ENCODE measurements around the gene ORC3.
"Not testable (repeated sequence)": the region's sequence is repeated elsewhere in the genome, so short reads cannot be mapped to it uniquely, and the experiment has no call there.

The ORC3 gene

DNA sequence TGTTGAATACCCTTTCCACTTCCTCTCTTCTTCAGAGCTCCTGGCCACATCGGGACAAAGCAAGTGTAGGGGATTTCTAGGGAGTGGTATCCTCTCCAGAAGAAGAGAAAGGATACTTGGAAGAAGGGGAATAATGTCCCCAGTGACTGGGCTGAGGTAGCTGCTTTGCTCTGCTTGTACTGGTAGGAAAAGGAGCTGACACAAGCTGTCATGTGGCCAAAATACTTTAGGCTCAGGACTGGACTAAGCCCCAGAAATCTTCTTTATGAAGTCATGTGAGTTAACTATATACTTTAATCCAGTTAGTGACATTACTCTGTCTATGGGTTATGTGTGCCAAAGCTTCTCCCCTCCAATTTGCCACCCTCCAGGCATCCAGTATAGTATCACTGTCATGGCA is 71.6 kb downstream of the ORC3 start:
- no peak for DNase-seq

DNA sequence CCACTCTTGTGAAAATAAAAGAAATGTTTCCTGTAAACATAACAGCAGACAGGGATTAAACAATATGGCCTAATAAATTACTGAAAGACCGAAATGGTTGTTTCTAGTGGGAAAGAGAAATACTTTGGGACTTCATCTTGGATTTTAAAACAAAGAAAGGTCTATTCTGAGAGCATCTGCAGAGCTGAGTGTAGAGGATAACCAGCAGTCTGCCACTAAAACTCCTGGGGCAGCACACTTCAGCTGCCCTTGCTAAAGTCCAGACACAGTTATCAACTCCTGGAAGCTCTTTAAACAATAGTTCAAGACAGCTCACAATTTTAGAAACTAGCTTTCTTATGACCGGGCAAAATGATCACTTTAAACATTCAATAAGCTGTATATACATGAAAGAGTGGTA is 73.5 kb downstream of the ORC3 start:
- DNase-seq = no peak

DNA sequence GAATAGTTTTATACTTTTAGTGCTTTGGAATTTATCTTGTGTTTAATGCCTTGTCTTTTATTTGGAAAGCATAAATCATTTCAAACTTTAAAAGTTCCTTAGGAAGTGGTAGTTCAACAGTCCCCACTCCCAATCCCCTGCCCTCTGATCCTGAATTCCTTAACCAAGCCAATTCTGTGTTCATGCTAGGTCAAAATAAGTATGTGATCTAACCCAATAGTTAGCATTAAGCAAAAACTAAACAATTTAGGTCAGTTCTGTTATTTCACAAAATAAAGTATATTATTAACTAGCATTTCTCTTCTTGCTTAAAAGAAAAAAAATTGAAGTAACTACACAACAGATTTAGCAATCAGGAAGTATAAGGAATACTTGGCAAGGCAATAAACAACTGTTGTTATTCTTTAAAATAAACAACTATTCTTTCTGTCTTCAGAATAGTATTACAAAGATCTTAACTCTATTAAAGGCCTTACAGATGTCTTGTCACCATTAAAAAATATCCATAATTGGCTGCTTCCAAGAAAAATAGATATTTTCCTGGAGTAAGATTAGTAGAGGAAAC is 75.1 kb downstream of the ORC3 start:
- no peak for DNase-seq

DNA sequence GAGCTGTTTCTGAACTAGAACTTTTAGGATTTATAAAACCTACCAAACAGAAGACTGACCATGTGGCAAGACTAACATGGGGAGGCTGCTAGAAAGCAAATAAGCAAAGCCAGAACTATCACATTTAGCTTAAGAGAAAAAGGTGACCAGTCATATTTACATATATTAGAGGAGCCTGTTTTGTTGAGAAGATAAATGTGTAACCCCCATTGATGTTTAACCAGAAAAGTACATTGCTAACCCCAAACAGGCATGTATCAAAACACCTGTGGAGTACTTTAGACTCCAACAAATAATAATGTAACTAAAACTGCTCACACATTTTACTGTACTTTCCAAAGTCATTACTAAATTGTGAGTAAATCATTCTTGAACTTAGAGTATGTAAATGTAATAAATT is 77.1 kb downstream of the ORC3 start:
- DNase-seq = no peak

DNA sequence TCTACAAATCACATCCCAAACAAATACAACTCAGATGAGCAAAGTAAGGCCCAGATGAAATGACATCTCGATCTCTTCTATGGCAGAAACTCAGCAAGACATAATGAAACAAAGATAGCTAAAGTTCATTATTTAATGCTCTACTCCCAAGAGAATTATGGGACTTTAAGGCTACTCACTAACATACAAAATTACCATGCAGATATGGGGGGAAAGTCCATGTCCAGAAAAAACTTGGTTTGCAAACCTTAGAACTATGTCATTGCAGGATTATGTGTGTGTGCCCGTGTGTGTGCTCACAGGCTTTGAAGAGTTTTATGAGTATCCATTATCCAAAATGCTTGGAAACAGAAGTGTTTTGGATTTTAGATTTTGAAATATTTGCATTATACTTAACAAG is 78.1 kb downstream of the ORC3 start:
- no peak for DNase-seq

DNA sequence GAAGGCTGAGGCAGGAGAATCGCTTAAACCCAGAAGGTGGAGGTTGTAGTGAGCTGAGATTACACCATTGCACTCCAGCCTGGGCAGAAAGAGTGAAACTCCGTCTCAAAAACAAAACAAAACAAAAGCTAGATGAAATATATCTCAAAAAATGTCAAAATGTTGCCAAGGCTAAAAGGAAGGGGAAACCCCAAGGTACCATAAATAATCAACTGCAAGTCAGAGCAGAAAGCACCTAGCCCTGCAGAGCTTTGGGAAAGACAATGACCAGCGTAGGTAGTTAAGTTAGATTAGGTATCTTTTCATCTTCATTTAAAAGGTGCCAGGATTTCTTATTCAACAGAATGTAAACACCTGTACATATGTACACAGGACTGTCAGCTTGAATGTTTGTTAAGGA is 79.1 kb downstream of the ORC3 start:
- no peak for DNase-seq

DNA sequence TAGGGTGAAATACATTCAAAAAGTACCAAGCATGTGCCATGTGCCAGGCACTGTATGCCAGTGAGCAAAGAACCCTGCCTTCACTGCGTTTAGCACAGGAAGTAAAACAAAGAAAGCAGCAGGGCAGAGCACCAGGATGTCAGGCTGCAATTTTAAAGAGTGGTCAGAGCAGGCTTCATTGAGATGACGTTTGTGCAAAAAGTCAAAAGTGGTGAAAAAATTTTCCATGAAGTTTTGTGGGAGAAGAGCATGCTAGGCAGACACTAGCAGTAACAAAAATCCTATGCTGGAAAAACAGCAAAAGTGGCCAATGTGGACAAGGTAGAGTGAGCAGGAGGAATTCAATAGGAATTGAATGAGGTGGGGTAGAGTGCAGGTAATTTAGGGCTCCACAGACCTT is 80.8 kb downstream of the ORC3 start:
- DNase-seq = no peak

DNA sequence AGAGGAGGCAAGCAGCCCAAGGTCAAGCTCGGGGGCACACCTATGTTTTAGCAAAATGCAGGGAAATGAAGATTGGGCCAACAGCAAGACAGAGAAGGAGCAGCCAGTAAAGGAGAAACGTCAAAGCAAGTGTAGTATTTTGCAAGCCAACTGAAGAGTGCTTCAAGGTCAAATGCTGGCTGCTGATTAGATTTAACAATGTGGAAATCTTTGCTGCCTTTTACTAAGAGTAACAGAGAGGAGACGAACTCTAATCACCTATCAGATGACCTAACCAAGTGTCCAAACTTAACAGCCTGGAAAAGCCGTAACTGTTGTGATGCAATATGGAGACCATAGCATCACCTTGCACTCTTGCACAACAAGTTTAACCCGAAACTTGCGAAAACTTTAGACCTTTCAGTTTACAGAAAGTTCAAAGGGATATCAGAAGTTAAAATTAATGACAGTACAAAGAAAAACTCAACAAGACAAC is 81.7 kb downstream of the ORC3 start:
- DNase-seq = no peak

DNA sequence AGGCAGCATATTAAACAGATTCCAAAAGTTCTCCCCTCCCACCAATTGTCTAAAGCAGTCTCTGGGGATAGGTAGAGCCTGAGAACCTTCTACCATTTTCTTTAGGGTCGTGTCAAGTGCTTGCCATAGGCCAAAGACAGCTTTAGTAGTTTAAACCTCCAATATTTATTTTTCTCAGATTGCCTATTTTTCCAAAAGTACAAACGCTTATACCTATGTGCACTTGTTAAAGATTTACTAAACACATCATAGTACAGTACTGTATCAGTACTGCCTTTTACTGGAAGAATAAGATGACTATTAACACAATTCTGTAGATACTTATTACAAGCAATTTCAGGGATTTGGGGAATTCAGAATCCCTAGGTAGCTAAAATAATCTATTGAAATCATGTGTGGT is 82.7 kb downstream of the ORC3 start:
- DNase-seq = no peak

DNA sequence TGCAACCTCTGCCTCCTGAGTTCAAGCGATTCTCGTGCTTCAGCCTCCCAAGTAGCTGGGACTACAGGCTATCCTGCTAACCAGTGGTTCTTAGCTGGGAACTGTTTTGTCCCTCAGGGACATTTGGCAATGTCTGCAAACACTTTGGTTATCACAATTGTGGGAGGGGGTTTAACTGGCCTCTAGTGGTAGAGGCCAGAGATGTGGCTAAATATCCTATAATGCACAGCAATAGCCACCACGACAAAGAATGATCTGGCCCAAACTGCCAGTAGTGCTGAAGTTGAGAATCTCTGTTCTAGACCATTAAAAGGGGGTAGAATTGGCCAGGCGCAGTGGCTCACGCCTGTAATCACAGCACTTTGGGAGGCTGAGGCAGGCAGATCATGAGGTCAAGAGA is 83.3 kb downstream of the ORC3 start:
- no peak for DNase-seq

DNA sequence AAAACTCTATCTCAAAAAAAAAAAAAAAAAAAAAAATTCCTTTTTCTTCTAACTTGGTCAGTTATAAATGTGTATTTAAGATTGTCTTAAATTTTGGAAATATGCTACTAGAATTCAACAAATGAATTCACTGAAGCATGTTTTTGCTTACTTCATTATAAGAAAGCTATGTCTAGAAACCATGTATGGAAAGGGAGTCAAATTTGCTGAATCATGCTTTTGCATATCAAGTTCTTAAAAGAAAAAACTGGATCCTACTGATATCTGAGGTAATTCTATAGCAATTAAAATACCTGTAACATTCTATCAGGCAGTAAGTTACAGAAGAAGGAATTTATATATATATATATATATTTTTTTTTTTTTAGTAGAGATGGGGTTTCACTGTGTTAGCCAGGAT is 84.4 kb downstream of the ORC3 start:
- no peak for DNase-seq

DNA sequence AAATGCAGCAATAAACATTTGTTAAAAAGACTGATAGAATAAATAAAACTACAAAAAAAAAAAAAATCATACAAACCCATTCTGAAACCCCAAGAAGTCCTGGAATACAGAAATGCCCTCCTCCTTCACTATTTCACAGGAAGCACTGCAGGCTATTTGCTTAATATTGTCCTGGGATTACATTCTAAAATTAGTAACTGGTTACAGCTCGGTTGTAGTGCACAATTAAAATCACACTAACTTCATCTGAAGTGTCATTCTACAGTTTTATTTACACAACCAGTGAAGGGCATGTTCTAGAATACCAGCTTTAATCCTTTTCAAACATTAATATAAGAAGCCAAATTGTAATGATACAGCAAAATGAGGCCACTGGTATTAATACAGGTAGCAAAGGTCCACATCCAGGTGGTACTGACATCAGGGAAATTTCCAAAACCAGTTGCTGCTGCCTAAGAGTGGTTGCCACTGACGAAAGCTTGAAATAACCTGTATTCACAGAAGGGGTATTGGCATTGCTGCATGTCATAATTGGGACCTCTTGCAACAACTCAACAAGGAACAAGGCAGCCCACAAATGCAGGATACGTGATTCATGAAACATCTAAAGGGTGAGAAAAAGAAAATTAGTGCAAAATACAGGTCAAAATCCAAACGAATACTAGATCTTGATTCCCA is 85.2 kb downstream of the ORC3 start:
- DNase-seq = no peak

DNA sequence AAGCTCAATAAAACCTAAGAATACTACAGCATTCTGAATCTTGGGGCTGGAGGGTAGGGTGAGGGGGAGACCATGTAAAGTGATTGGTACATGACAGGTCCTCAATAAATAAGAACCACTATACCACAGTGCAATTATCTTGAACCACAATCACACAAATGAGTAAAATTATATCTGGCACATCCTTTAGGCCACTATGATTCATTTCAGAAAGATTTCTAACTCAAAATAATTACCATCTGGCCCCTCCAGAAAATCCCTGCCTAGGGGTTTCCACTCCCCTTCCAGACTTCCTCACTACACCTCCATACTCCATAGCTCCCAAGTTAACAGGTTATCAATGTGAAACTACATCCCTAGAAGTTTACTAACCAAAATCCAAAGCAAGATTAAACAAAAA is 92.4 kb downstream of the ORC3 start:
- no peak for DNase-seq

DNA sequence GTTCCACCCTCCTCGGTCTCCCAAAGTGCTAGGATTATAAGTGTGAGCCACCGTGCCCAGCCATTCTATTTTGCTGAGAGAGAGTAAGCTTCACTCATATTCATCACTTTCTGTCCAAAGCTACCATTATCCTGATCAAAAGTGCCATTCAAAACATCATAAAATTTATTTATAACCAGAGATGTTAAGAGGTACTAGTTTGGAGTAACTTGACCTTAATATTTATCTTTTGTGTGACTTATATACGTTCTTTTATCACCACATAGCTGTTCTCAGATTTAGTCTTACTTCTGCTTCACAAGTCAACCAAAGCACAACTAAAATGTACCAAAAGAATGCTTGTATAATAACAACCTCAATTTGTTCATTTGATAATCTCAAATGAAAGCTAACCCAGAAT is 94.0 kb downstream of the ORC3 start:
- DNase-seq = no peak

DNA sequence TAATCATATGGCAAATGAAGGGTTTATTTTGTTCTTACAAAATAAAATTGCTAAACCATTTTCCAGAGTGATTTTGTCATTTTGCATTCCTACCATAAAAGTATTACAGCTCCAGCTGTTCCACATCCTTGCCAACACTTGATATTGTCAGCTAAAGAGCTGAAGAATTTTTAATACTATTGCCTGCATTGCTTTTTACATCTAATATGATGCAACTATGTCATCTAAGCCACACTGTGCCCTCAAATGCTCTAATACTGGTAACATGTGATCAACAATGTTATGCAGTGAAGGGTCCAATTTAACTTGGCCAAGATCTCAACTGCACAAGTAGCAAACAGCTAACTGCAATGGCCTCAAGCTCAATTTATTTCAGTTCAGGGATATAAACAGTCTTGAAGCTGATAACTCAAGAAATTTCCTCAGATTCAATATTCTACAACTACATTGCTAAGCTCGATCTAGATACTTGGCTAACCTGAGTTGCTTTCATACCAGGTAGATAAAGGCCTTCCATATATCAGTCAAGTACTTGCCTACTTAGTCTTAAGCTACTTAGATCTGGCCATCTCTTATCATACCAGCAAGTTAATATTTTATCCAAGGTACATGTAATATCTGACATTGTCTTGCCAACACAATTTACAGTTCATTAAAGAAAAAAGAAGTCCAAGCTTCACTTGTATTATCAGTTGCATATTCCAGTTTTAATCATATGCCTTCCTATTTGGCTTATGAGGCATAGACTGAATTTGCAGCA is 95.1 kb downstream of the ORC3 start:
- DNase-seq = no peak

DNA sequence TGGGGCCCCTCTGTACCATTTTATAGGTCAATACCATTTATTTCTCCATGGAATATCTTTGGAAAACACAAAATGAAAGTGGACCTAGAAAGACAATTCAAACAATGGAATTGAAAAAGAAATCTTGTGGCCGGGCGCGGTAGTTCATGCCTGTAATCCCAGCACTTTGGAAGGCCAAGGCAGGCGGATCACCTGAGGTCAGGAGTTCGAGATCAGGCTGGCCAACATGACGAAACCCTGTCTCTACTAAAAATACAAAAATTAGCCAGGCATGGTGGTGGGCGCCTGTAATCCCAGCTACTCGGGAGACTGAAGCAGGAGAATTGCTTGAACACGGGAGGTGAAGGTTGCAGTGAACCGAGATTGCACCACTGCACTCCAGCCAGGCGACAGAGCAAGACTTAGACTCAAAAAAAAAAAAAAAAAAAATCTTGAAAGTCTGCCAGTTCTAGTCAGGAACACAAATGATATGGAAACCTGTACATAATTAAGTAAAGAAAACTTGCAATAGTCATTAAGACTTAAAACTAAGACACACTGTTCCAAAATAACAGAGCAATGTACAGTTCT is 96.8 kb downstream of the ORC3 start:
- DNase-seq = not testable (repeated sequence)

DNA sequence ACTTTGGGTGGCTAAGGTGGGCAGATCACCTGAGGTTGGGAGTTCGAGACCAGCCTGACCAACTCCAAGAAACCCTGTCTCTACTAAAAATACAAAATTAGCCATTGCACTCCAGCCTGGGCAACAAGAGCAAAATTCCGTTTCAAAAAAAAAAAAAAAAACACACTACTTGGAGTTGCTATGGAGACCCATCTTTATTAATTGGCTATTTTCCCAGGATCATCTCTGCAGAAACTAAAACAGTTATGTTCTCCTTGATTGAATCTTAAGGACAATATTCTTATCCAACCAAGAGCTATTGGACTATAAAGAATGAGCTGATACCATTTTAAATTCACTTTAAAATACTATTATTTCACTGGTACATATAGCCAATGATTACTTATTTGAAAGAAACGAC is 97.4 kb downstream of the ORC3 start:
- no peak for DNase-seq

DNA sequence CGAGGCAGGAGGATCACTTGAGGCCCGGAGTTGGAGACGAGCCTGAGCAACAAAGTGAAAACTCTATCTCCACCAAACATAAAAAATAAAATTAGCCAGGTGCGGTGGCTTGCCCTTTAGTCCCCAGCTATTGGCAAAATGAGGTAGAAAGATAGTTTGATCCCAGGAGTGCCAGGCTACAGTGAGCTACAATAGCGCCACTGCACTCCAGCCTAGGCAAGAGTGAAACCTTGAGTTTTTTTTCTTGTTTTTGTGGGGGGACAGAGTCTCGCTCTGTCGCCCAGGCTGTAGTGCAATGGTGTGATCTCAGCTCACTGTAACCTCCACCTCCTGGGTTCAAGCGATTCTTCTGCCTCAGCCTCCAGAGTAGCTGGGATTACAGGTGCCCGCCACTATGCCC is 98.0 kb downstream of the ORC3 start:
- DNase-seq = not testable (repeated sequence)

DNA sequence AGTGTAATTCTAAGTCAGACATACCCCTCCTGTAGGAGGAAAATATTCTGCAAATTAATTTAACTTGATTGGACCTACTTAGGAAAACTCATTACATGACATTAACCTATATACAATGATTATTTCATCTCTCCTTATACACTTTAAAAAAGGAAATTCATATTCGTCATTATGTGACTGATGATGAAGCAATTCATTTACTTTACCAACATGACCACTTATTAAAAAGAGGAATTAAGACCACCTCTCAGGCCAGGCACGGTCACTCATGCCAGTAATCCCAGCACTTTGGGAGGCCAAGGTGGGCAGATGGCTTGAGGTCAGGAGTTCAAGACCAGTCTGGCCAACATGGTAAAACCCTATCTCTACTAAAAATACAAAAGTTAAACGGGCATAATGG is 100.5 kb downstream of the ORC3 start:
- no peak for DNase-seq

DNA sequence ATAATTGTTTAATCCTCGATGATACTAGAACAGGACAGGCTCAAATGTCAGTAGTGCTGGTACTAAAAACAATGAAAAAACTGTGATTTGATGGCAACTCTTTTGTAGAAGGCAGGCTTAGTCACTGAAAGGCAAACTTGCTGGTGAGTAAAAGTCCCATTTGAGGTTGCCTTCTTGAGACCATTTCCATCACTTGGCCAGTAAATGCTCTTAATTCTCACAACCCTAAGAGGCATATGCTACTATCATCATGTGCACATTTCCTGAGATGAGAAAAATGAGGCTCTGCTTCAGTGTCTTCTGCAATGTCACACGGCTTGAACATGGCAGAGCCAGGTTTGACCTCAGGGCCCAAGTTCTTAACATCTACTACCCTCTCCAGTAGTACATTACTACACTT is 102.2 kb downstream of the ORC3 start:
- DNase-seq = no peak

DNA sequence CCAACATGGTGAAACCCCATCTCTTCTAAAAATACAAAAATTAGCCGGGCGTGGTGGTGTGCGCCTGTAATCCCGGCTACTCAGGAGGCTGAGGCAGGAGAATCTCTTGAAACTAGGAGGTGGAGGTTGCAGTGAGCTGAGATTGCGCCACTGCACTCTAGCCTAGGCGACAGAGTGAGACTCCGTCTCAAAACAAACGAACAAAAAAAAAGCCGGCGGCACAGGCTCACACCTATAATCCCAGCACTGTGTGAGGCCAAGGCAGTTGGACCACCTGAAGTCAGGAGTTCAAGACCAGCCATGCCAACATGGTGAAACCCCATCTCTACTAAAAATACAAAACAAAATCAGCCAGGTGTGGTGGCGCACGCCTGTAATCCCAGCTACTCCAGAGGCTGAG is 106.9 kb downstream of the ORC3 start:
- DNase-seq = not testable (repeated sequence)

DNA sequence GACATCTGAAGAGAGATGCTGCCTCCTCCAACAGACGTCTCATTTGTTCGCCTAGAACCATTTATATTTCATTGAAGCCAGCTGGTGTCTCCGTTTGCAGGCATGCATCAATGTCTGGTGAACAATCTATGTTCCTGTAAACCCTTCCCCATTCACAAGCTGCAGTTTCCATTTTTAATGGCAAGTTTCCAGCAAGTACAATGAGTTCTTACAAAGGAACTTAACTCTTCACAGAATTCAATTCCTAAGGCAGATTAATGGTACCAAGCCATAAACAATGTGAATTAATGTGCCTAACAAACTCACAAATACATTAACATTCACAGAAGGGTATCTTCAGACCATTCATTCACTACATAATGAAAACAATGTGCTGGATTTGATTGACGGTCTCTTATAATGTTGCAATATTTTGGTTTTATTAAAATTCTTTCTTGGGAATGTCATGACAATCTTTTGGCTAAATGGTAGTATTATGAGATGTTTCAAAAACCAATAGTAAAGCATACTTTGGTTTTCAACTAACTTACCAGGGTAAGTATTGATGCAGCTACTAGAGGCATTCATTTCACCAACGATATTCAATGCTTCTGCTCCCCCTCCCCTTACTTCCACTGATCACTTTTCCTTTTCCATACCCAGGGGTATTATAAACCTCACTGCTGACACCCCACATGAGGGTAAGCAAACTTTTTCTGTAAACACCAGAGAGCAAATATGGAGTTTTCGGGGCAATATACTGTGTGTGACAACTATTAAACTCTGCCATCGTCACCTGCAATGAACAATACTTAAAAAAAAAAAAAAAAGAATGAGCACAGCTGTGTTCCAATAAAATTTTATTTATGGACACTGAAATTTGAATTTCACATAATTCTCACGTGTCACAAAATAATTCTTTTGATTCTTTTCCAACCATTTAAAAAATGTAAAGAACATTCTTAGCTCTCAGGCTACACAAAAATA is 107.9 kb downstream of the ORC3 start:
- no peak for DNase-seq

DNA sequence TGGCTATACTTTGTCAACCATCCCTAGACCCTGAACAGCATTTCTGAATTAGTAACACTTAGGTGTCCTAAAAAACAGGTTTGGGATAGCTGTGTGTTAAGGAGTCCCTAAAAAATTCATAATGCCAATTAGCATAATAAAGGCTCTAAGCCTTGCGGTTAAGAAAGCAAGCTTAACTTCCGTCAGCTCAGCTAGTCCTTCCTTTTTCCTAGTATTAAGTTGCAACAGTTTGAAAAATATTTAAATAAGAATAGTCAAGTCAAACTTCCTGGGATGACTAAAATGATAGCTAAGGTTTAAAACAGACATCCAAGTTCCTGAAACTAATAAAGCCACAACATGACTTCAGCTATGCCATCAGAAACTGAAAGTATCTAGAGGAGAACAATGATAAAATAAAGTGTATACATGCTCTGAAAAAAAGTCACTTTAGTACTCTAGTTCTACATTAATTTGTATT is 108.6 kb downstream of the ORC3 start:
- no peak for DNase-seq

Data from stimulated activated CD4-positive, alpha-beta T cell treated with anti-CD3 and anti-CD28 coated beads, Interleukin-2, amount 100 ng/mL, for 24 hours (primary cell).